GM12875 (cell line): Measurements from ENCODE around the gene EFNB2.
A peak's percentile ranks its signal among the peaks of the same experiment; 100 is the strongest.

Experiments
- H3K4me3 ChIP-seq: one replicate; pipeline ENCODE4 v1.5.1; 2011; ENCODE audit warnings: low read depth, low read length, control low read depth
- CTCF ChIP-seq: IDR thresholded peaks from 2 replicates; pipeline ENCODE4 v1.5.1; 2011; ENCODE audit warnings: low read depth, mild to moderate bottlenecking, control low read depth, inconsistent platforms, low read length, moderate library complexity, borderline replicate concordance; ENCODE audit not compliant: insufficient read depth

Gene EFNB2

GRCh38 chr13:106548064-106548696 is 12.7 kb upstream of the EFNB2 start:
- no peak overlapping the region for H3K4me3 ChIP-seq

GRCh38 chr13:106541826-106542225 is 6.4 kb upstream of the EFNB2 start:
- TF ChIP-seq CTCF: no peak

More at GRCh38 chr13:106548064-106548696, 12.7 kb upstream of the EFNB2 start:
- no peak for TF ChIP-seq CTCF

GRCh38 chr13:106540613-106541012 is 5.2 kb upstream of the EFNB2 start:
- TF ChIP-seq CTCF: no peak
- H3K4me3 ChIP-seq: no peak overlapping the region

More at GRCh38 chr13:106541826-106542225, 6.4 kb upstream of the EFNB2 start:
- H3K4me3 ChIP-seq: no peak overlapping the region

- TF ChIP-seq CTCF: no peak
- H3K4me3 ChIP-seq: no peak overlapping the region
Observed at GRCh38 chr13:106537521-106537920, 2.1 kb upstream of the EFNB2 start.

GRCh38 chr13:106536244-106537034 is 977 bp upstream of the EFNB2 start:
- TF ChIP-seq CTCF: peak; percentile 98
- peak overlapping the region; percentile 67 for H3K4me3 ChIP-seq

GRCh38 chr13:106534639-106535551 is 567 bp downstream of the EFNB2 start:
- no peak for TF ChIP-seq CTCF
- H3K4me3 ChIP-seq: peak overlapping the region; percentile 52
